ENCODE measurements around the gene UCN2. TPM values are rescaled to one million over a fixed set of nuclear protein-coding genes. Genes with fewer than 3 reads are reported as not detected.

Gene UCN2
- polyA plus RNA-seq, 2 of the 4 experiments (the other 2 are of a cell fraction), result 4.0 to 15.9 TPM

GRCh38 chr3:48588230-48588629 is 24.6 kb upstream of the UCN2 start:
- POLR2A ChIA-PET, result no interaction called here
- Histone ChIP-seq H3K4me3 (no peak overlapping the region), H3K27ac (no peak overlapping the region), H3K4me2 (no peak overlapping the region), H3K4me1 (peaks cover 34% of the 10 kb centered on the region), H3K9me3 (no peaks in the 10 kb centered on the region)
- no peak for TF ChIP-seq POLR2AphosphoS2 (conservative IDR thresholded peaks at IDR 0.05; ENCODE audit: low read length)
- no peak for TF ChIP-seq NFE2L2 (conservative IDR thresholded peaks at IDR 0.05; ENCODE audit: low read length)
- no peak for TF ChIP-seq FOXS1 (CRISPR knock-in tag; IDR thresholded peaks at IDR 0.05)
- no peak for TF ChIP-seq NPAS2 (CRISPR knock-in tag; IDR thresholded peaks at IDR 0.05; ENCODE audit: borderline replicate concordance)
- no peak for TF ChIP-seq MAFK (IDR thresholded peaks at IDR 0.05; ENCODE audit: partially characterized antibody)
- TF ChIP-seq RAD21 (conservative IDR thresholded peaks at IDR 0.05 in 1 of 2, IDR thresholded peaks at IDR 0.05 in 1 of 2), result no peak
- TF ChIP-seq MYC (IDR thresholded peaks at IDR 0.05; ENCODE audit: borderline replicate concordance, low read length), result no peak
- TF ChIP-seq CTCF (IDR thresholded peaks at IDR 0.05), result no peak
- no peak for TF ChIP-seq EHMT2 (IDR thresholded peaks at IDR 0.05; ENCODE audit: low read depth)
- no peak for TF ChIP-seq NR3C1 (IDR thresholded peaks at IDR 0.05)
- no peak for TF ChIP-seq RNF2 (IDR thresholded peaks at IDR 0.05; ENCODE audit: borderline replicate concordance, low read depth)
- TF ChIP-seq SMC3 (IDR thresholded peaks at IDR 0.05), result no peak
- TF ChIP-seq FOSL2 (IDR thresholded peaks at IDR 0.05), result no peak
- no peak for TF ChIP-seq FOSL2 (CRISPR knock-in tag; IDR thresholded peaks at IDR 0.05)
- CTCF ChIA-PET, result interaction anchor here (1.0 to 1.7 kb wide), 3 partner anchors 12 to 69 kb away, joined by 3 to 5 read pairs (median 4); no protein-coding TSS in a partner anchor
- FAIRE-seq (no peak), DNase-seq (ENCODE audit: low read depth in 1 of 2, low spot score in 1 of 2) (no peak), ATAC-seq (no peak)
- 98% methylated on average over 10 of the region's 15 CpGs for WGBS (ENCODE audit: missing lambda C conversion rate)

DNA sequence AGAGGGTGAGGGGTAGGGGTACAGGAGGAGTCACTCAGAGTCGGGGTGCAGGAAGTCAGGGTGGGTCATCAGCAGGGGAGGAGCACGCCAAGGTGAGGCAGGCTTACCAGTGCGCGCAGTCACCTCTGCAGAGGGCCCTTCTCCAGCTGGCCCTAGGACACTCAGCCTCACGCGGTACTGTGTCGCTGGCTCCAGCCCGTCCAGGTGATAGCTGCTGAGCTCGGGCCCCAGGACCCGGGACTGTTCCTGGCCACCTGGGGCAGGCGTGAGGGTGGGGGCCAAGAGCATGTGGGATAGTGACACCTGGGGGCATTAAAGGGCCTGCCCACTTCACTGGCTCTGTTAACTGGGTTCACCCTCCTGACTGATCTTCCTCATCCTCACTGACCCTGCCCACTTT is 24.1 kb upstream of the UCN2 start:
- Histone ChIP-seq H3K4me2 (no peak overlapping the region), H3K4me1 (peaks cover 28% of the 10 kb centered on the region), H3K27ac (no peak overlapping the region), H3K4me3 (no peak overlapping the region), H3K9me3 (no peaks in the 10 kb centered on the region)
- ChIA-PET CTCF (interaction anchor here (1.0 to 1.7 kb wide), 2 partner anchors 11 to 69 kb away, joined by 3 to 5 read pairs; no protein-coding TSS in a partner anchor), POLR2A (no interaction called here)
- FAIRE-seq, result no peak
- DNase-seq (ENCODE audit: low read depth in 1 of 2, low spot score in 1 of 2), result no peak
- 0 out of 6 replicates have a peak, but pooled peaks of 1 of the 2 experiments have one; percentile 3 for ATAC-seq
- TF ChIP-seq BHLHE40 (IDR thresholded peaks at IDR 0.05; ENCODE audit: low read depth, low read length), result no peak
- 92% methylated on average over 3 of the region's 11 CpGs for WGBS (ENCODE audit: missing lambda C conversion rate)

- POLR2A ChIA-PET, result no interaction called here
- TF ChIP-seq ZSCAN20 (CRISPR knock-in tag; IDR thresholded peaks at IDR 0.05) (no peak), GATA3 (IDR thresholded peaks at IDR 0.05; ENCODE audit: borderline replicate concordance) (no peak), EHF (CRISPR knock-in tag; IDR thresholded peaks at IDR 0.05) (no peak), POLR2AphosphoS2 (conservative IDR thresholded peaks at IDR 0.05; ENCODE audit: low read length) (no peak), POLR2A (IDR thresholded peaks at IDR 0.05; ENCODE audit: low read length) (no peak), NFE2L2 (conservative IDR thresholded peaks at IDR 0.05; ENCODE audit: low read length) (no peak), RFX5 (IDR thresholded peaks at IDR 0.05) (no peak), HOXA7 (CRISPR knock-in tag; IDR thresholded peaks at IDR 0.05) (no peak)
- TF ChIP-seq, protein P1, sequence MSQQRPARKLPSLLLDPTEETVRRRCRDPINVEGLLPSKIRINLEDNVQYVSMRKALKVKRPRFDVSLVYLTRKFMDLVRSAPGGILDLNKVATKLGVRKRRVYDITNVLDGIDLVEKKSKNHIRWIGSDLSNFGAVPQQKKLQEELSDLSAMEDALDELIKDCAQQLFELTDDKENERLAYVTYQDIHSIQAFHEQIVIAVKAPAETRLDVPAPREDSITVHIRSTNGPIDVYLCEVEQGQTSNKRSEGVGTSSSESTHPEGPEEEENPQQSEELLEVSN (IDR thresholded peaks at IDR 0.05; ENCODE audit: borderline replicate concordance, low read depth), result no peak
- ATAC-seq (no peak), FAIRE-seq (no peak), DNase-seq (ENCODE audit: low read depth in 1 of 2, low spot score in 1 of 2) (no peak)
- Histone ChIP-seq H3K4me1 (peaks cover 6% of the 10 kb centered on the region; the same call in 2 of the 3 replicates), H3K4me2 (no peak overlapping the region), H3K27ac (no peak overlapping the region), H3K4me3 (no peak overlapping the region), H3K9me3 (no peaks in the 10 kb centered on the region)
- CTCF ChIA-PET, result no interaction called here
- WGBS (ENCODE audit: missing lambda C conversion rate), result 95% methylated on average over 6 of the region's 8 CpGs
These were observed 21.8 kb upstream of the UCN2 start for GRCh38 chr3:48585411-48585810.

All from A549 (cell line).